Measurements from ENCODE around the gene USP40.

USP40 gene

DNA sequence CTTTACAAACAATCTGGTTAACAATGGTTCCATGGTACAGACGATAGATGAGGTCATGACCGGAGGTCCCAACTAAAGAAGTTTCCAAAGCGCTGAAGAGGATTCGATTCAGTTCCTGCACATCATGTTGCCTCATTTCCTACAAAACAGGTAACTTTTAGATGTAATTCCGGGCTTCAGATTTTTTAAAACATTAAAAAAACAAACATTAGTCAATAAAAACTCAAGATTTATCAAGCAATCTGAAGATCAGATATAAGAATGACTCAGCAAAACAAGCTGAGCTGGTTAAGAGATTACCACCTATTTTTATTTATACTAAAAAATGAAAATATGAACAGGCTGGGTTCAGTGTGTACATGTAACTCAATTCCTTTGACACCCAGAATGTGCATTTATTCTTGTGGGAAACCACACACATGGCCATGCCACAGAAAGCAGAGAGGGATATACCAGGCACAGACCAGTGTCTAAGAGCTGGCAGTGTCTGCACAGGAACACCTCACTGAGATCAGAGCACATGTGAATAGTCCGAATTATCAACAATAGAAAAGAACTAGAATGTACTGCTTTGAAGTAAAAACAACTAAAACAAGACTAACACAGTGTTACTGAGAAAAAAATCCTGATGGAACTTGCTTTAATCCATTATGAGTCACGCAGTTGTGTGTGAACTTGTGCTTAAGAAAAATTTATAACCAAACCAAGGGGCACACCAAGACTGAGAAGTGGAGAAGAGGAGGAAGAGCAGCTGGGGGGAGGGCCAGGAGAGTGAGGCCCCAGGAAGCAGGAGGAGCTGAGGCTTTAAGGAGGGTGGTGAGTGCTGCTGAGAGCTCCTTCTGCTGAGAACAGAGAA lies 9.5 kb downstream of the USP40 start:
- DNase-seq (ENCODE audit: low spot score), result no peak

- DNase-seq (ENCODE audit: low spot score), result no peak
These were observed 13.2 kb downstream of the USP40 start for GRCh38 chr2:233553366-233553765.

- no peak for DNase-seq (ENCODE audit: low spot score)
These were observed 15.1 kb downstream of the USP40 start for GRCh38 chr2:233551491-233551890.

- DNase-seq (ENCODE audit: low spot score), result no peak
These were observed 19.8 kb downstream of the USP40 start for GRCh38 chr2:233546774-233547173.

DNA sequence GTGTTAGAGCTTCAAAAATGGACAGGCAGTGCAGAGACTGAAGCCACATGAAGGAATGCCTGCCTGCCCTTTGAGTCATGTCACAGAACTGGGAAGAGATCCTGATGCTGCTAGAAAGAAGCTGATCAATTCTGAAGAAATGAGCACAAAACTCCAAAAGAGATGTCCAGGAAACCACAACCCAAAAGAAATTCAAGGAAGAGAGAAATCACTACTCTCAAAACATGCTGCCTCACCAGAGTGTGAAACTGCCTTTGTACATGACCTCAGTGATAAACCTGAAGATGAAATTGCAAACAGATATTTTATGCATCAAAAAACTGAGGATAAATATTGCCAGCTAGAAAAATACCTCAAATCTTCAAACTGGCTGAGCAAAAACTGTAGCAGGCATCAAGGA lies 20.5 kb downstream of the USP40 start:
- no peak for DNase-seq (ENCODE audit: low spot score)

DNA sequence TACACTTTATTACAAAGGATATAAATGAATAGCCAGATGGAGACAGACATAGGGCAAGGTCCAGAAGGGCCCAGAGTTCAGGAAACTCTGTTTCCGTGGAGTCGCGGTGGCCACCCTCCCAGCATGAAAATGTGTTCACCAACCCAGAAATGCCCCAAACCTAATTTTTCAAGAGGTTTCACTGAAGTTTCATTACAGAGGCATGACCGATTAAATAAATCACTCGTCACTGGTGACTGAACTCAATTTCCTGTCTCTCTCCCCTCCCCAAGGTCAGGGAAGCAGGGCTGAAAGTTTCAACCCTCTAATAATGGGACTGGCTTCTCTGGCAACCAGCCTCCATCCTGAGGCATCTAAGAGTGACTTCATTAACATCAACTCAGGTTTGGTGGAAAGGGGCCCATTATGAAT lies 22.4 kb downstream of the USP40 start:
- DNase-seq (ENCODE audit: low spot score), result no peak

DNA sequence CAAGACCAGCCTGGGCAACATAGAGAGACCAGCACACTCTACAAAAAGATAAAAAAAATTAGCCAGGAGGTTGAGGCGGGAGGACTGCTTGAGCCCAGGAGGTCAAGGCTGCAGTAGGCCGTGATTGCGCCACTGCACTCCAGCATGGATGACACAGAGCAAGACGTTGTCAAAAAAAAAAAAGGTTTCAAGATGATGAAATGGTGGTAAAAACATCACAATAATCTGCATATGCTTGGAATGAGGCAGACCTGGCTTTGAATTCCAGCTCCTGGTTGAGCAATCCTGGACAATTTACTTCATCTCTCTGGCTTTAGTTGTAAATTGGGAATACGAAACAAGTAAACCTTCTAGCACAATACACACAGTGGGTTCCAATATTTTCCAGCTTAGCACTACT lies 24.1 kb downstream of the USP40 start:
- no peak for DNase-seq (ENCODE audit: low spot score)

- DNase-seq (ENCODE audit: low spot score), result no peak
These were observed 27.8 kb downstream of the USP40 start for GRCh38 chr2:233538741-233539140.

GRCh38 chr2:233535271-233535670 lies 31.3 kb downstream of the USP40 start:
- no peak for DNase-seq (ENCODE audit: low spot score)

GRCh38 chr2:233532971-233533370 lies 33.6 kb downstream of the USP40 start:
- no peak for DNase-seq (ENCODE audit: low spot score)

DNA sequence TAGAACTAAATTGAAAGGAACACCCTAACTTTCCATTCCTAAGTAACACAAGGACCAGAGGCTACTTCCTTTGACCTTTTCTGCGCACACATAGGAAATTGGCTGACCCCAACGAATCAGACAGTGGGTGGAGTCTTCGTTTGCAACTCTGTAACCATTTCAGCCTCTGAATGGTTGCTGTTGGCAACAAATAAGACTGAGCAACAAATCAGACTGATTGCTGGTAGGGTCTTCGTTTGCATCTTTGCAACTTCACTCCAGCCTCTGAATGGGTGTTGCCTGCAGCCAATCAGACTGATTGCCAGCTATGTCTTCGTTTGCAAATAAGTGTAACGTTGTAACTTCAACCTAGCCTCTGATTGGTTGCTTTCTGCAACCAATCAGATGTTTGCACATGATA lies 34.6 kb downstream of the USP40 start:
- no peak for DNase-seq (ENCODE audit: low spot score)

DNA sequence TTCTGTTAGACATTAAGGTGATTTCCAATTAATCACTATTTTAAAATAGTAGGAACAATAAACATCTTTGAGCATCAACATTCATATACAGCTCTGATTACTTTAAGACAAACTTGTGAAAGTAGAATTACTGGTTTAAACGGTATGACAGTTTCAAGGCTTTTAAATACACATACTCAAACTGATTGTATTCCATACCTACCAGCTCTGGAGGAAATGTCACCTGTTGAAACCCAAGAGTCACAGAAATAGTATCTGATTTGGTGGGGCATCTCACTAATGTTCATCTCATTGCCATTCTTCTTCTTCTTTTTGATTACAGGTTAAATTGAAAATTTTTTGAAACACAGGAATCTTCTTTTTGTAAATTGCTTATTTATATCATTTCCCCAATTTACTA lies 36.2 kb downstream of the USP40 start:
- no peak for DNase-seq (ENCODE audit: low spot score)

GRCh38 chr2:233528182-233528581 lies 38.4 kb downstream of the USP40 start:
- no peak for DNase-seq (ENCODE audit: low spot score)

DNA sequence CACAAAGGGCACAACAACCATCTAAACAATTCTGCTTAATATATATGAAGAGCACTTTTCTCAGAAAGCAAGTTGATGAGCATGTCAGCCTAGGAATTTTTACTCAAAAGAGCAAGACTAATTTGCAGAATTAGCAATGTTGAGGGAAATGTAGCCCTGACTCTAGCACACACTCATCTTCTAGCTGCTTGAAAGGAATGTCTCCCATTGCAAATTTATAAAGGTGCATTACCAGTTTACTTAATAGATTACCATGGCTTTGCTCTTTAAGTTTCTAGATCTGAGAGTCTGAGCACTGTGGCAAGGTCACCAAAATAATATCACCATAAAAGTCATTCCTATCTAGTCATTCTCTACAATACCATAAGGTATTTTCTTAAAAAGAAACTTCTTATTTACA lies 40.8 kb downstream of the USP40 start:
- no peak for DNase-seq (ENCODE audit: low spot score)

DNA sequence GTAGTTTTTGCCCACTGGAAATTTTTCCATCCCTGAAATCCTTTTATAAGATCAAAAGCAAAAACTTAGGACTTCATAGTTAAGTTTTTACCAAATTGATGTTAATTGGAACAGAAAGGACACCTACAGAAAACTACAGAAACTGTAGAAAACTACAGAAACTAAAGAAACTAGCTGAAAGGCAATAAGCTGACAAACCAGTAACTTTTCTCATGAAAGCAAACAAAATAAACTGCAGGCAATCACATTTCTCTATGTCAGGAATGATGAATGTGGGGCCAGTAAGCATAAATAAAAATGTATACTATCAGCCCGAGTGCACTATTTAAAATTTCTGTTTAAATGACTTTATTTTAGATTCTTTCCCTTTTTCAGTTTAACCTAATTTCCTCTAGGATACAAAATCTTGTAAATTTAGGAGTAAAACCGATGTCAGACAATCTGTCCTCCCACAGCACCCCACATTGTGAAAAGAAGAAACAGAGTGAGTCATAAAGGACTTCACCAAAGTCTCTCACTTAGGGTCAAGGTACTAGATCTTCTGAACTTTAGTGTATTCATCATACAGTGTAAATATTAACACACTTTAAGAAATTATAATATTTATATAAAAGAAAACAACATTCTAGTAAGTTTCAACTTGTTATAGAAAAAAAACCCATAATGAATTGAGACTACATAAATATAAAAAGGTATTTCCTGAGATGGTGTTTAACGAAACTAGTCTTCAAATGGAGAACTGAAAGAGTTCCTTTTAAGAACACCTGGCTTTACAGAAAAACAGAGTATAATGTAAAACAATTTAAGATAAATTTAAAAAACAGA lies 46.6 kb downstream of the USP40 start:
- DNase-seq (ENCODE audit: low spot score), result peak; percentile 2

GRCh38 chr2:233513953-233514655 lies 52.5 kb downstream of the USP40 start:
- no peak for DNase-seq (ENCODE audit: low spot score)

GRCh38 chr2:233503947-233504637 lies 62.5 kb downstream of the USP40 start:
- DNase-seq (ENCODE audit: low spot score), result no peak

DNA sequence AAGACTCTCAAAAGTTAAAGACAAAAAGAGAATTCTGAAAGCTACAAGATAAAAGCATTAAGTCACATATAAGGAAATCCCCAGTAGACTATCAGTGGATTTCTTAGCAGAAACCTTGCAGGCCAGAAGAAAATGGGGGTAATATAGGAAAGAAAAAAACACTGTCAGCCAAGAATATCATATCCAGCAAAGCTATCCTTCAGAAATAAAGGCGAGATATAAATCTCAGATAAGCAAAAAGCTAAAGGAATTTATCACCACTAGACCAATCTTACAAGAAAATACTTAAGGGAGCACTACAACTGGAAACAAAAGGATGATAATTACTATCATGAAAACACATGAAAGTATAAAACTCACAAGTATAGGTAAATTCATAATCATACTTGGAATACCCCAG lies 63.1 kb downstream of the USP40 start:
- no peak for DNase-seq (ENCODE audit: low spot score)

DNA sequence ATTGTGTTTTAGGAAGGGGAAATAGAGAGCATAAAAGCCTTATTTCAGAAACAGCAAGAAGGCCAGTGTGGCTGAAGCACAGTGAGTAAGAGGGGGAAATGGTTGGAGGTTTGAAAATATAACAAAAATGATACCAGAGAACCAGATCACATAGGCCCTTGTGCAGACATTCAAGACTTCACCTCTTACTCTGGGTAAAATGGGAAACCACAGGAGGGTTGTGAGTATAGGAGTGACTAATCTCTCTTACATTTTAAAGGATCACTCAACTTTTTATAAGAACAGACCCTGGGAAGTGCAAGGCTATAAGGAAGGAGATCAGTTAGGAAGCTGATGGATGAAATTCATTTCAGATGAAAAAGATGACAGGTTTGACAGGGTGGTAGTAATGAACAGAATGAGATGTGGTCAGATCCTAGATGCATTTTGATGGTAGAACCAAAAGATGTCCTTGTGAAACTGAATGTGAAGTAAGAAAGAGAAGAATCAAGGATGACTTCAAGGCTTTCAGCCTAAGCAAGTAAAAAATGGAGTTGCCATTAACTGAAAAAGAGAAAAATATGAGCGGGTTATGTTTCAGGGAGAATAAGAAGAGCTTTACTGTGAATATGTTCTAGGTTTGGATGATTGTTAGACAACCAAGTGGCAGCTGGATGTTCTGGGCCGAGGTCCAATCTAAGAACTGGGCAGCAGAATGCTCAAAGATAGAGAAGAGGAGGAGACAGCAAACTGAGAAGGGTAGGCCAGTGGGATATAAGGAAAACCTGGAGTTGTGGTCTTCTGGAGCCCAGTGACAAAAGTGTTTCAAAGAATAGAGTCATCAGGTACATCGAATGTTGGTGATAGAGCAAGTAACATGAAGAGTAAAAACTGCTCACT lies 65.1 kb downstream of the USP40 start:
- DNase-seq (ENCODE audit: low spot score), result no peak

DNA sequence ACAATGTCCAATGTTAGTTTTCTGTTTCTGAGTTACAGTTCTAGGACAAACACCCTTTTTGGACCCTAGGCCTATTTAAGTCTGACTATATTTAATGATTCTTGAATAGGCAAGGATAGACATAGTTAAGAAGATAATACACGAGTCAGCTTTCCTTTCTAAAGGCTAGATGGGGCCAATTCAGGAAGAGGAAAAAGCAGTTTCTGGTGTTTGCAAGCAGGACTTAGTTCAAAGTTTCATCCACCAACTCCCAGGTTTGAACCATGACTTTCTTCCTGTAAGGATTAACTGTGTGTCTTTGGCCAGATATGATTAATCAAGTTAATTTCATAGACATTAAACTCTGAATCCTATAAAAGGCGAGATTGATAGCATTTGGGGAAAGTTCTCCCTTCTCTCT lies 66.7 kb downstream of the USP40 start:
- no peak for DNase-seq (ENCODE audit: low spot score)

DNA sequence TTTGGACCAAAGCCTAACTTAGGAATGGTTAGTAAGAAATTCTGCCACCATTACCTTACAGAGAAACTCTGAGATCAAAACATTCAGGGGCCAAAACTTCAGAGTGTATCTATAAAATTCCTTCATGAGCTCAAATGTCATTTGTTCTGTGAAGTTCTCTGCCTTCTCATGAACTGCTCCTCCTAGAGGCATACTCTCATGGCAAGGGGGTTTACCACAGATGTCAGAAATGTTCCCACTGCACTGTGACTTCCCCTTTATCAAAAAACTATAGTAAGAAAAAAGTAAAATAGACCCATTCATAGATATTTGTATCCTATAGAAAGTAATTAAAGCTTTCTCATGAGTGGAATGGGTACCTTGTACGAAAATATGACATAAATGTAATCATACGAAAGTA lies 68.5 kb downstream of the USP40 start:
- DNase-seq (ENCODE audit: low spot score), result no peak
